ENCODE measurements around the gene ATP4A.

Gene ATP4A

GRCh38 chr19:35513628-35514281, 49.7 kb downstream of the ATP4A start, which contains the start of gene DMKN:
TSS of gene DMKN (minus strand) at chr19:35513649. CDS start at chr19:35513475, 174 bp downstream.
- Histone ChIP-seq H3K36me3 (ENCODE audit: insufficient read depth, low read length) (no peaks in the 10 kb centered on the region), H3K9ac (ENCODE audit: low read depth, low read length) (peak within 1 kb of the TSS; percentile 43; the same call in 1 of the 2 replicates), H3K4me1 (ENCODE audit: insufficient read depth, low read length) (peaks cover 7% of the 10 kb centered on the region; the same call in 1 of the 2 replicates), H3K9me3 (ENCODE audit: control insufficient read depth, insufficient read depth, low read length) (no peaks in the 10 kb centered on the region)

DNA sequence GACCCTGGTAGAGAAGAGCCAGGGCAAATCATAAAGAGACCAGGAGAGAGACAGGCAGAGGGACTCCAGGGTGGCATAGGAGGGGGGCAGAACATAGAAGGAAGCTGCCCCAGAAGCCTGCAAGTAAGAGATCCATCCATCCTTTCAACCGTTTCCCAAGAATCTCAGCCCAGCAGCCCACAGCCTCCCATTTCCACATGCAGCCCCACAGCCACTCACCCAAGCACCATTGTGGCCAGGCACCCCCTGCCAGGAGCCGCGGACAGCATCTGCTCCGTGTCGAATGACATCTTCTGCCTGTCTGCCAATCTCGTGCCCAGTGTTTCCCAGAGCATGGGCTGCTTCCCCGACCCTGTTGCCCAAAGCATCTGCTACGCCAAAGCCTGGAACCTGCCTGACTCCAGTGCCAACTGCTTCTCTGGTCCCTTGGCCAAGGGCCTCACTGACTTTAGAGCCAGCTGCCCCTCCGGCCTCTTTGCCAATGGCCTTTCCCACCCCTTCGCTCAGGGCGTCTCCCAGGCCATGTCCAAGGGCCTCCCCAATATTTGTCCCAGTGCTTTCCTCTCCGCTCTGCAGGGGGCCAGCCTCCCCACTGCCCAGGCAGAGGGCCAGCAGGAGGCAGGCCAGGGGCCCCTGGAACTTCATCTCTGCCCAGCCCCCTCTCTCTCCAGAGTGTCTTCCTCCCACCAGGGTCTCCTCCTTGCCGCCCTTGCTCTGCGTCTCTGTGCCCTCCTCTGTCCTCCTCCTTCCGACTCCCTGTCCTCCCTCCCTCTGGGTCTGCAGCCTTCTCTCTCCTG, 50.4 kb downstream of the ATP4A start:
- peaks cover 4% of the 10 kb centered on the region; the same call in 1 of the 2 replicates for H3K36me3 ChIP-seq (ENCODE audit: insufficient read depth, low read length)
- H3K4me1 ChIP-seq (ENCODE audit: insufficient read depth, low read length) = peaks cover 10% of the 10 kb centered on the region; the same call in 1 of the 2 replicates
- no peak overlapping the region; the same call in 1 of the 2 replicates for H3K9ac ChIP-seq (ENCODE audit: low read depth, low read length)
- H3K9me3 ChIP-seq (ENCODE audit: control insufficient read depth, insufficient read depth, low read length) = no peaks in the 10 kb centered on the region

GRCh38 chr19:35511337-35511736, 52.1 kb downstream of the ATP4A start:
- Histone ChIP-seq H3K36me3 (ENCODE audit: insufficient read depth, low read length) (peaks cover 4% of the 10 kb centered on the region; the same call in 1 of the 2 replicates), H3K4me1 (ENCODE audit: insufficient read depth, low read length) (peaks cover 10% of the 10 kb centered on the region; the same call in 1 of the 2 replicates), H3K9me3 (ENCODE audit: control insufficient read depth, insufficient read depth, low read length) (no peaks in the 10 kb centered on the region)

DNA sequence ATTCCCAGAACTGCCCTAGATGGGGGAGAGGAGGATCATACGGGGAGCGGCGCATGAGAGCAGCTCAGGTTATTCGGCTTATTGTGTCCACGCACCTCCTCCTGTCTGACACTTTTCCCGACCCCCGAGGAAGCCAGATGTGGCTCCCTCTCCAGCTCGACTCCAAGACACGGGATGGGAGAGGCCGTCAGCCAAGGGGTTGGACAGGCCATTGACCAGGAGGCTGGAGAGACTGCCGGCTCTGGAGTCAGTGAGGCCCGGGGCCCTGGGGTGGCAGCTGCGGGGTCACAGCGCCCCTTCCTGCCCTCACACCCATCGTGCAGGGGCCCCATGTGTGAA, 52.9 kb downstream of the ATP4A start:
- Histone ChIP-seq H3K9ac (ENCODE audit: low read depth, low read length) (peak overlapping the region; percentile 91; the same call in 1 of the 2 replicates), H3K9me3 (ENCODE audit: control insufficient read depth, insufficient read depth, low read length) (no peaks in the 10 kb centered on the region), H3K4me1 (ENCODE audit: insufficient read depth, low read length) (peaks cover 10% of the 10 kb centered on the region; the same call in 1 of the 2 replicates), H3K36me3 (ENCODE audit: insufficient read depth, low read length) (peaks cover 9% of the 10 kb centered on the region)

More at GRCh38 chr19:35511337-35511736, 52.1 kb downstream of the ATP4A start:
- no peak overlapping the region for H3K9ac ChIP-seq (ENCODE audit: low read depth, low read length)

GRCh38 chr19:35509861-35510625, 53.4 kb downstream of the ATP4A start:
- H3K9ac ChIP-seq (ENCODE audit: low read depth, low read length) = peak overlapping the region; percentile 91
- peaks cover 10% of the 10 kb centered on the region; the same call in 1 of the 2 replicates for H3K4me1 ChIP-seq (ENCODE audit: insufficient read depth, low read length)
- H3K9me3 ChIP-seq (ENCODE audit: control insufficient read depth, insufficient read depth, low read length) = no peaks in the 10 kb centered on the region
- peaks cover 14% of the 10 kb centered on the region for H3K36me3 ChIP-seq (ENCODE audit: insufficient read depth, low read length)

GRCh38 chr19:35509018-35509652, 54.3 kb downstream of the ATP4A start:
- Histone ChIP-seq H3K4me1 (ENCODE audit: insufficient read depth, low read length) (peaks cover 10% of the 10 kb centered on the region; the same call in 1 of the 2 replicates), H3K9ac (ENCODE audit: low read depth, low read length) (peak overlapping the region; percentile 91), H3K9me3 (ENCODE audit: control insufficient read depth, insufficient read depth, low read length) (no peaks in the 10 kb centered on the region), H3K36me3 (ENCODE audit: insufficient read depth, low read length) (peaks cover 21% of the 10 kb centered on the region)

DNA sequence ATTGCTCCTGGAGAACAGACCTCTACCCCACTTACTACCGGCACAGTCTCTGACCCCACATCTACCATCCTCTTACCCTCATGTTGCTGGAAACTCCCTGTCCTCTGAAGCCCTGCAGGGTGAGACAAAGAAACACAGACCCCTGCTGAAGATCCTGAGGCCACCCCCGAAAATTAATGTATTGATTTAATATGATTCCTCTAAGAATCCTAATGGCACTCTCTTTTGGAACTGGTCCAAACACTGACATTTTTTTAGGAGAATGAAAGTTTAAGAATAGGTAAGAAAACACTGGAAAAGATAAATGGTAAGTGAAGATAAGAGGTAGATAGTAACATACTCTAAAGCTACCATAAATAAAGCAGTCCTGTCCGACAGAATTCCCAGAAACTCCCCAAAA, 55.3 kb downstream of the ATP4A start:
- Histone ChIP-seq H3K36me3 (ENCODE audit: insufficient read depth, low read length) (peaks cover 23% of the 10 kb centered on the region), H3K9ac (ENCODE audit: low read depth, low read length) (no peak overlapping the region; the same call in 1 of the 2 replicates), H3K4me1 (ENCODE audit: insufficient read depth, low read length) (peaks cover 7% of the 10 kb centered on the region; the same call in 1 of the 2 replicates), H3K9me3 (ENCODE audit: control insufficient read depth, insufficient read depth, low read length) (no peaks in the 10 kb centered on the region)

DNA sequence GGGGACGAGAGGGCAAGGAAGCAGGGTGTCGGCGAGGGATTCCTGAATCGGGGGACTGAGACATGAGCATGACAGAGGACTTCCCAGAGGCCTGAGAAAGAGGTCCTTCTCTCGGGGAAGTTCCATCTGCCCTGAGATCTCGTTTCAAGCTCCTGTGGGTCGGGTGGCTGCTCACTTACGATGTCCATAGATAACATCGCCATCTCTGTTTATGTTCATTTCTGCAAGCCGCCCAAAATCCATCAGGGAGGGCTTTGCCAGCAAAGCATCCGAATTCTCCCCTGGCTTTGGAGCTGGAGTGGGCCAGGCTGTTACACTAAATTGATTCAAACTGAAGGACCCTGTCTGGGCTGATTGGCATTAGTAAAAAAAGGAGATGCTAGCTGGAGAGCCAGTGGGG, 55.9 kb downstream of the ATP4A start:
- 0 out of 2 replicates have a peak, but pooled peaks cover 3% of the 10 kb centered on the region for H3K4me1 ChIP-seq (ENCODE audit: insufficient read depth, low read length)
- H3K9ac ChIP-seq (ENCODE audit: low read depth, low read length) = no peak overlapping the region

DNA sequence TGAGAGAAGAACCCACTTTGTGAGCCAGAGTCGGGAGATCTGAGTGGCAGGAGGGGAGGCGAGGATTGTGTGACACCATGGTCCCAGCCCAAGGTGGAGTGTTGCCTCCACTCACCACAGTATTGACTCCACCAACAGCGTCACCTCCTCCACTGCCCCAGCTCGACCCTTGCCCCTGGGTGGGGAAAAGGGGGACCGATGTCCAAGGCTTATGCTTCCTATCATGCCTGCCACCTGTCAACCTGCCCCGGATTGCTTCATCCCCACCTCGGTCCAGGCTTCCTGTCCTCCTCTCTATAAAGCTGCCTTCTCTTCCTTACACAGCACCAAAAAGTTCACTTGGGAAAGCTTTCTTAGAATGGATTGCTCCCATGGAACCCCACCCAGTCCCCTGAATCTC, 57.4 kb downstream of the ATP4A start:
- Histone ChIP-seq H3K36me3 (ENCODE audit: insufficient read depth, low read length) (peaks cover 23% of the 10 kb centered on the region), H3K9me3 (ENCODE audit: control insufficient read depth, insufficient read depth, low read length) (no peaks in the 10 kb centered on the region), H3K9ac (ENCODE audit: low read depth, low read length) (no peak overlapping the region), H3K4me1 (ENCODE audit: insufficient read depth, low read length) (0 out of 2 replicates have a peak, but pooled peaks cover 3% of the 10 kb centered on the region)

More for the DNA sequence above, 55.9 kb downstream of the ATP4A start:
- H3K36me3 ChIP-seq (ENCODE audit: insufficient read depth, low read length) = peaks cover 23% of the 10 kb centered on the region
- no peaks in the 10 kb centered on the region for H3K9me3 ChIP-seq (ENCODE audit: control insufficient read depth, insufficient read depth, low read length)

GRCh38 chr19:35502751-35503150, 60.7 kb downstream of the ATP4A start:
- Histone ChIP-seq H3K4me1 (ENCODE audit: insufficient read depth, low read length) (no peaks in the 10 kb centered on the region), H3K36me3 (ENCODE audit: insufficient read depth, low read length) (peaks cover 19% of the 10 kb centered on the region), H3K9me3 (ENCODE audit: control insufficient read depth, insufficient read depth, low read length) (no peaks in the 10 kb centered on the region), H3K9ac (ENCODE audit: low read depth, low read length) (no peak overlapping the region)

- no peaks in the 10 kb centered on the region for H3K4me1 ChIP-seq (ENCODE audit: insufficient read depth, low read length)
Observed at GRCh38 chr19:35501684-35502083, 61.8 kb downstream of the ATP4A start.

GRCh38 chr19:35500611-35501010, 62.8 kb downstream of the ATP4A start:
- H3K9me3 ChIP-seq (ENCODE audit: control insufficient read depth, insufficient read depth, low read length) = no peaks in the 10 kb centered on the region
- H3K9ac ChIP-seq (ENCODE audit: low read depth, low read length) = no peak overlapping the region
- H3K4me1 ChIP-seq (ENCODE audit: insufficient read depth, low read length) = no peaks in the 10 kb centered on the region
- peaks cover 14% of the 10 kb centered on the region for H3K36me3 ChIP-seq (ENCODE audit: insufficient read depth, low read length)

More at GRCh38 chr19:35501684-35502083, 61.8 kb downstream of the ATP4A start:
- Histone ChIP-seq H3K36me3 (ENCODE audit: insufficient read depth, low read length) (peaks cover 19% of the 10 kb centered on the region), H3K9ac (ENCODE audit: low read depth, low read length) (no peak overlapping the region), H3K9me3 (ENCODE audit: control insufficient read depth, insufficient read depth, low read length) (no peaks in the 10 kb centered on the region)
